Naive B cell (primary cell): ENCODE results near the gene AMY1C. TPM values are rescaled to one million over a fixed set of nuclear protein-coding genes. Genes with fewer than 3 reads are reported as not detected.
"Not testable (repeated sequence)": the region's sequence is repeated elsewhere in the genome, so short reads cannot be mapped to it uniquely, and the experiment has no call there.

Source experiments
- ATAC-seq, 2 donors: fragments of 150-1000 bp; cut with Tn5 transposase; 2 replicates each; pipeline ENCODE4 v1.10.0; 2021; ENCODE audit warnings: low read depth in 2 of 2, mild to moderate bottlenecking in 2 of 2, moderate library complexity in 2 of 2
- DNase-seq: peaks from one replicate; pipeline ENCODE4 v3.0.0; 2022
- H3K27ac Mint-ChIP-seq, 6 donors: one replicate each; pipeline ENCODE4 v1.8.0; 2020 to 2022; ENCODE audit warnings: mild to moderate bottlenecking in 6 of 6, mixed read lengths in 6 of 6, moderate library complexity in 5 of 6, inconsistent platforms in 2 of 6
- H3K27me3 Mint-ChIP-seq, 3 donors: one replicate each; pipeline ENCODE4 v1.8.0; 2021 to 2022; ENCODE audit warnings: mixed read lengths in 3 of 3, mild to moderate bottlenecking in 1 of 3
- H3K36me3 Mint-ChIP-seq, 2 donors: one replicate each; pipeline ENCODE4 v1.8.0; 2020 to 2022; ENCODE audit warnings: mixed read lengths in 2 of 2, inconsistent platforms in 1 of 2, mild to moderate bottlenecking in 1 of 2
- H3K4me1 Mint-ChIP-seq, 3 donors: one replicate each; pipeline ENCODE4 v1.8.0; 2020 to 2022; ENCODE audit warnings: mixed read lengths in 3 of 3, inconsistent platforms in 1 of 3, mild to moderate bottlenecking in 1 of 3, moderate library complexity in 1 of 3
- H3K4me3 Mint-ChIP-seq, 8 donors: one replicate each; pipeline ENCODE4 v1.8.0; 2020 to 2022; ENCODE audit warnings: mild to moderate bottlenecking in 8 of 8, mixed read lengths in 8 of 8, moderate library complexity in 8 of 8, inconsistent platforms in 2 of 8
- H3K9me3 Mint-ChIP-seq, 7 donors: one replicate each; pipeline ENCODE4 v1.8.0; 2020 to 2022; ENCODE audit warnings: mixed read lengths in 7 of 7, mild to moderate bottlenecking in 5 of 7, inconsistent platforms in 2 of 7, moderate library complexity in 1 of 7
- polyA plus RNA-seq, 6 donors: library from polyadenylated mRNA; unstranded; fragments of 300-500 nt; fragmentation: Illumina TruSeq; gene quantifications; one replicate each; pipeline ENCODE4 v1.2.3, GENCODE V29; 2021; ENCODE audit warnings: low read depth in 6 of 6

The AMY1C gene
- polyA plus RNA-seq = not detected

- H3K4me1 Mint-ChIP-seq, ATAC-seq, H3K4me3 Mint-ChIP-seq, H3K27me3 Mint-ChIP-seq, H3K27ac Mint-ChIP-seq, H3K9me3 Mint-ChIP-seq, H3K36me3 Mint-ChIP-seq, DNase-seq: not testable (repeated sequence)
Observed at GRCh38 chr1:103749598-103749997, at the start of gene AMY1C. Gene AMY1C (plus strand): TSS chr1:103749898. CDS start chr1:103750470, 572 bp downstream.

- H3K4me1 Mint-ChIP-seq, DNase-seq, H3K4me3 Mint-ChIP-seq, ATAC-seq, H3K27me3 Mint-ChIP-seq, H3K9me3 Mint-ChIP-seq, H3K27ac Mint-ChIP-seq, H3K36me3 Mint-ChIP-seq: not testable (repeated sequence)
Observed at GRCh38 chr1:103700669-103701068, 49.0 kb upstream of the AMY1C start.

DNA sequence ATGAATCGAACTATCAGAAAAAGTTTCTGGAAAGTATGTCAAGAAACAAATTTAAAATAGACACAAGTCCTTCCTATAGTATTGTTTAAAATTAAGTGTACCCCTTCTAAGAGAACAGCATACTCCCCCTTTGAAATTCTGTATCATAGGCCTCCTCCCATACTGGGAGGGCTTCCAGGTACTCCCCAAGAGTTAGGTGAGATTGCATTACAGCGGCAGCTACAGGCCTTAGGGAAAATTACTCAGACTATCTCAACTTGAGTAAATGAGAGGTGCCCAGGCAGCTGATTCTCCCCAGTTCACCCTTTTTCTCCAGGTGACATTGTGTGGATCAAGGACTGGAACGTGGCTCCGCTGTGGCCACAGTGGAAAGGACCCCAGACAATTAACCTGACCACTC, 48.4 kb upstream of the AMY1C start:
- H3K27me3 Mint-ChIP-seq, H3K36me3 Mint-ChIP-seq, H3K4me1 Mint-ChIP-seq, DNase-seq, ATAC-seq, H3K27ac Mint-ChIP-seq, H3K9me3 Mint-ChIP-seq, H3K4me3 Mint-ChIP-seq: not testable (repeated sequence)

- H3K36me3 Mint-ChIP-seq, H3K27me3 Mint-ChIP-seq, H3K9me3 Mint-ChIP-seq, DNase-seq, H3K27ac Mint-ChIP-seq, H3K4me1 Mint-ChIP-seq, H3K4me3 Mint-ChIP-seq, ATAC-seq: not testable (repeated sequence)
Observed at GRCh38 chr1:103707670-103708069, 42.0 kb upstream of the AMY1C start.

DNA sequence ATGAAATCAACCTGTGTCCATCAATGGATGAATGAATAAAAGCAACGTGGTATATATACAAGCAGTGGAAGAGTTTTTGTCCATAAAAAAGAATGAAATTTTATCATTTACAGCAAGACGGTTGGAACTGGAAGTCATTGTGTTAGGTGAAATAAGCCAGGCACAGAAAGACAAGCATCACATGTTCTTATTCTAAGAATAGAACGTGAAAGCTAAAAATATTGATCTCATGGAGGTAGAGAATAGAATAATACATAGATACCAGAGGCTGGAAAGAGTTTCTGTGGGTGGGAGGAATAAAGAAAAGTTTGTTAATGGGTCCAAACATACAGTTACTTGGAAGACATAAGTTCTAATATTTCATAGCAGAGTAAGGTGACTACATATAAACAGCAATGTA, 39.3 kb upstream of the AMY1C start:
- H3K9me3 Mint-ChIP-seq, H3K4me3 Mint-ChIP-seq, H3K27ac Mint-ChIP-seq, H3K36me3 Mint-ChIP-seq, DNase-seq, H3K4me1 Mint-ChIP-seq, ATAC-seq, H3K27me3 Mint-ChIP-seq: not testable (repeated sequence)

GRCh38 chr1:103717404-103717803, 32.3 kb upstream of the AMY1C start:
- not testable (repeated sequence) for H3K27me3 Mint-ChIP-seq, H3K4me3 Mint-ChIP-seq, ATAC-seq, H3K9me3 Mint-ChIP-seq, H3K36me3 Mint-ChIP-seq, H3K27ac Mint-ChIP-seq, H3K4me1 Mint-ChIP-seq
- DNase-seq = peak; percentile 0

DNA sequence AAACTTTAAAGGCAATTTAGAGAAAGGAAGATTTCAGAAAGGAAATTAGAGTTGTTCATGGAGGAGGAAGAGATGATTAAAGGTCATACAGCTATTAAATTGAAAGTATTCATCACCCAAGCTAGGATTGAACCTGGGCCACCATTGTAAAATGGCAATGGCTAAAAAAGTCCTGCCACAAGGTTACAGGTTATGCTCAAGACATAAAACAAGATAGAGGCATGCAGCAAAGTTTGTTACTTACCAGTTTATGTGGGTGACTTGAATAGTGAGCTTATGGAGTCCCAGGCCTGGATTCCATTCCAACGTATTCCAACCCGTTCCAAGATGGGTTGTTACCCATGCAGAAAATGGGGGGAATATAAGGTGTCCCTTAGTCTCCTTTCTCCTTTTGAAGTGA, 28.2 kb upstream of the AMY1C start:
- H3K27me3 Mint-ChIP-seq, H3K36me3 Mint-ChIP-seq, H3K27ac Mint-ChIP-seq, ATAC-seq, H3K9me3 Mint-ChIP-seq, H3K4me3 Mint-ChIP-seq, DNase-seq, H3K4me1 Mint-ChIP-seq: not testable (repeated sequence)

DNA sequence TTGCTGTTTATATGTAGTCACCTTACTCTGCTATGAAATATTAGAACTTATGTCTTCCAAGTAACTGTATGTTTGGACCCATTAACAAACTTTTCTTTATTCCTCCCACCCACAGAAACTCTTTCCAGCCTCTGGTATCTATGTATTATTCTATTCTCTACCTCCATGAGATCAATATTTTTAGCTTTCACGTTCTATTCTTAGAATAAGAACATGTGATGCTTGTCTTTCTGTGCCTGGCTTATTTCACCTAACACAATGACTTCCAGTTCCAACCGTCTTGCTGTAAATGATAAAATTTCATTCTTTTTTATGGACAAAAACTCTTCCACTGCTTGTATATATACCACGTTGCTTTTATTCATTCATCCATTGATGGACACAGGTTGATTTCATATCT, 14.4 kb upstream of the AMY1C start:
- DNase-seq, H3K4me3 Mint-ChIP-seq, H3K4me1 Mint-ChIP-seq, H3K27ac Mint-ChIP-seq, H3K9me3 Mint-ChIP-seq, H3K27me3 Mint-ChIP-seq, H3K36me3 Mint-ChIP-seq, ATAC-seq: not testable (repeated sequence)

GRCh38 chr1:103738031-103738430, 11.7 kb upstream of the AMY1C start:
- not testable (repeated sequence) for H3K27ac Mint-ChIP-seq, H3K4me1 Mint-ChIP-seq, H3K27me3 Mint-ChIP-seq, ATAC-seq, H3K9me3 Mint-ChIP-seq, H3K36me3 Mint-ChIP-seq, H3K4me3 Mint-ChIP-seq, DNase-seq

- not testable (repeated sequence) for ATAC-seq, H3K9me3 Mint-ChIP-seq, H3K27me3 Mint-ChIP-seq, H3K36me3 Mint-ChIP-seq, DNase-seq, H3K4me1 Mint-ChIP-seq, H3K27ac Mint-ChIP-seq, H3K4me3 Mint-ChIP-seq
Observed at GRCh38 chr1:103744449-103744848, 5.2 kb upstream of the AMY1C start.

GRCh38 chr1:103745040-103745439, 4.7 kb upstream of the AMY1C start:
- not testable (repeated sequence) for H3K4me1 Mint-ChIP-seq, H3K4me3 Mint-ChIP-seq, DNase-seq, H3K27ac Mint-ChIP-seq, ATAC-seq, H3K36me3 Mint-ChIP-seq, H3K27me3 Mint-ChIP-seq, H3K9me3 Mint-ChIP-seq

DNA sequence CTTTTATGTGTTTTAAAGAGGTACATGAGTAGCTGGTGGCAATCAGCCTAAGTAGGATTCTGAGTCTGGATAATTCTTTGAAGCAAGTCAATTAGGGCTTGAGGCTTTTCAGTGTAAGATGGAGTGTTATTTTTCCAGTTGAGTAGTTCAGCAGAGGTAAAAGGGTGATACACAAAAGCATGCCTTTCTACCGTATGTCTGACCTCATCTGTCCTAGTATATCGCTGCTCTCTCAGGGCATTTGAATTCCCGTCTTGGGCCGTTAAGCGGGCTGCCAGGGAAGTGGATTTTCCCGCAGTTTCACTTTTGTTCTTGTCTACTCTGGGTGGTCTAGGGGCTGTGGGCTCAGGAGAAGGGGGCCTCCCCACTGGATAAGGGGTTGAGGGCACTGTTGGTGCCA, 1.4 kb upstream of the AMY1C start:
- not testable (repeated sequence) for DNase-seq, ATAC-seq, H3K27me3 Mint-ChIP-seq, H3K4me3 Mint-ChIP-seq, H3K9me3 Mint-ChIP-seq, H3K27ac Mint-ChIP-seq, H3K36me3 Mint-ChIP-seq, H3K4me1 Mint-ChIP-seq

GRCh38 chr1:103761896-103762295, 12.2 kb downstream of the AMY1C start:
- no peak overlapping the region for H3K27ac Mint-ChIP-seq
- H3K27me3 Mint-ChIP-seq = no peaks in the 10 kb centered on the region
- H3K9me3 Mint-ChIP-seq = peaks cover 0 to 13% (median 3%) of the 10 kb centered on the region in 7 donors
- no peaks in the 10 kb centered on the region for H3K4me1 Mint-ChIP-seq
- H3K4me3 Mint-ChIP-seq = no peak overlapping the region
- DNase-seq (no peak), ATAC-seq (no peak)
- H3K36me3 Mint-ChIP-seq = no peaks in the 10 kb centered on the region

- Mint-ChIP-seq H3K4me3 (no peak overlapping the region), H3K4me1 (peaks cover 8 to 15% (median 11%) of the 10 kb centered on the region in 3 donors), H3K27me3 (no peaks in the 10 kb centered on the region)
Observed at GRCh38 chr1:103779932-103780331, 30.2 kb downstream of the AMY1C start.

GRCh38 chr1:103783944-103784377, 34.3 kb downstream of the AMY1C start:
- ATAC-seq (peak; percentile 52 to 54), DNase-seq (no peak)
- Mint-ChIP-seq H3K36me3 (no peaks in the 10 kb centered on the region), H3K27ac (peak overlapping the region in 1 of 6 donors; percentile 63), H3K9me3 (peaks cover 0 to 4% (median 0%) of the 10 kb centered on the region in 7 donors), H3K4me1 (peaks cover 8 to 15% (median 11%) of the 10 kb centered on the region in 3 donors), H3K4me3 (peak overlapping the region in 3 of 8 donors; percentile 30 to 38 (median 31)), H3K27me3 (no peaks in the 10 kb centered on the region)

More at GRCh38 chr1:103779932-103780331, 30.2 kb downstream of the AMY1C start:
- no peaks in the 10 kb centered on the region for H3K36me3 Mint-ChIP-seq
- ATAC-seq (no peak), DNase-seq (no peak)
- H3K9me3 Mint-ChIP-seq = peaks cover 0 to 4% (median 0%) of the 10 kb centered on the region in 7 donors
- H3K27ac Mint-ChIP-seq = peak overlapping the region in 1 of 6 donors; percentile 21
